Stimulated activated CD8-positive, alpha-beta memory T cell treated with anti-CD3 and anti-CD28 coated beads, Interleukin-12 subunit alpha, Interleukin-12 subunit beta, amount 100 ng/mL, for 1 hour (primary cell): ENCODE measurements around the gene IL10.
A peak's percentile ranks its signal among the peaks of the same experiment; 100 is the strongest.
"Not testable (repeated sequence)": the region's sequence is repeated elsewhere in the genome, so short reads cannot be mapped to it uniquely, and the experiment has no call there.

Experiments
- DNase-seq: peaks from one replicate; pipeline ENCODE4 v3.0.0-alpha.2; 2020; ENCODE audit warnings: low read depth

Gene IL10

GRCh38 chr1:206793620-206794019 is 21.3 kb upstream of the IL10 start:
- DNase-seq: no peak

- no peak for DNase-seq
These were observed 20.8 kb upstream of the IL10 start for GRCh38 chr1:206792939-206793607.

- DNase-seq: no peak
These were observed 18.4 kb upstream of the IL10 start for GRCh38 chr1:206790502-206791250.

GRCh38 chr1:206788487-206789050 is 16.3 kb upstream of the IL10 start:
- no peak for DNase-seq

- DNase-seq: no peak
These were observed 15.6 kb upstream of the IL10 start for GRCh38 chr1:206787891-206788290.

- no peak for DNase-seq
These were observed 14.1 kb upstream of the IL10 start for GRCh38 chr1:206786212-206786886.

- DNase-seq: no peak
These were observed 13.0 kb upstream of the IL10 start for GRCh38 chr1:206785182-206785765.

GRCh38 chr1:206784471-206784903 is 12.2 kb upstream of the IL10 start:
- peak; percentile 61 for DNase-seq

- no peak for DNase-seq
These were observed 11.2 kb upstream of the IL10 start for GRCh38 chr1:206783506-206783905.

GRCh38 chr1:206782448-206782847 is 10.2 kb upstream of the IL10 start:
- DNase-seq: no peak

- DNase-seq: no peak
These were observed 7.3 kb upstream of the IL10 start for GRCh38 chr1:206779638-206780037.

GRCh38 chr1:206778911-206779310 is 6.6 kb upstream of the IL10 start:
- not testable (repeated sequence) for DNase-seq

GRCh38 chr1:206778031-206778430 is 5.7 kb upstream of the IL10 start:
- DNase-seq: no peak

GRCh38 chr1:206776229-206776628 is 3.9 kb upstream of the IL10 start:
- no peak for DNase-seq

GRCh38 chr1:206774093-206774492 is 1.8 kb upstream of the IL10 start:
- DNase-seq: no peak

GRCh38 chr1:206771338-206771692 is 979 bp downstream of the IL10 start:
- no peak for DNase-seq

- no peak for DNase-seq
These were observed 1.6 kb downstream of the IL10 start, which contains the start of gene IL19 for GRCh38 chr1:206770531-206771337. IL19 (plus strand) TSS chr1:206770773; CDS start chr1:206836663, 65,890 bp downstream.

GRCh38 chr1:206769304-206769731 is 3.0 kb downstream of the IL10 start:
- no peak for DNase-seq

GRCh38 chr1:206768472-206769303 is 3.6 kb downstream of the IL10 start:
- DNase-seq: no peak

- peak; percentile 49 for DNase-seq
These were observed 5.9 kb downstream of the IL10 start for GRCh38 chr1:206766251-206766856.
